Activated naive CD4-positive, alpha-beta T cell treated with anti-CD3 and anti-CD28 coated beads, Interleukin-2, amount 50 U/mL, for 24 hours (primary cell): ENCODE data around the gene PIM1.

ENCODE experiments used
- H3K27ac Mint-ChIP-seq: one replicate; pipeline ENCODE4 v1.8.0; 2021; ENCODE audit warnings: mild to moderate bottlenecking, mixed read lengths
- H3K27me3 Mint-ChIP-seq: one replicate; pipeline ENCODE4 v1.8.0; 2021; ENCODE audit warnings: mixed read lengths
- H3K36me3 Mint-ChIP-seq: one replicate; pipeline ENCODE4 v1.8.0; 2021; ENCODE audit warnings: mixed read lengths
- H3K4me1 Mint-ChIP-seq: one replicate; pipeline ENCODE4 v1.8.0; 2021; ENCODE audit warnings: mixed read lengths
- H3K4me3 Mint-ChIP-seq: one replicate; pipeline ENCODE4 v1.8.0; 2021; ENCODE audit warnings: mild to moderate bottlenecking, mixed read lengths
- H3K9me3 Mint-ChIP-seq: one replicate; pipeline ENCODE4 v1.8.0; 2021; ENCODE audit warnings: mixed read lengths

The PIM1 gene

DNA sequence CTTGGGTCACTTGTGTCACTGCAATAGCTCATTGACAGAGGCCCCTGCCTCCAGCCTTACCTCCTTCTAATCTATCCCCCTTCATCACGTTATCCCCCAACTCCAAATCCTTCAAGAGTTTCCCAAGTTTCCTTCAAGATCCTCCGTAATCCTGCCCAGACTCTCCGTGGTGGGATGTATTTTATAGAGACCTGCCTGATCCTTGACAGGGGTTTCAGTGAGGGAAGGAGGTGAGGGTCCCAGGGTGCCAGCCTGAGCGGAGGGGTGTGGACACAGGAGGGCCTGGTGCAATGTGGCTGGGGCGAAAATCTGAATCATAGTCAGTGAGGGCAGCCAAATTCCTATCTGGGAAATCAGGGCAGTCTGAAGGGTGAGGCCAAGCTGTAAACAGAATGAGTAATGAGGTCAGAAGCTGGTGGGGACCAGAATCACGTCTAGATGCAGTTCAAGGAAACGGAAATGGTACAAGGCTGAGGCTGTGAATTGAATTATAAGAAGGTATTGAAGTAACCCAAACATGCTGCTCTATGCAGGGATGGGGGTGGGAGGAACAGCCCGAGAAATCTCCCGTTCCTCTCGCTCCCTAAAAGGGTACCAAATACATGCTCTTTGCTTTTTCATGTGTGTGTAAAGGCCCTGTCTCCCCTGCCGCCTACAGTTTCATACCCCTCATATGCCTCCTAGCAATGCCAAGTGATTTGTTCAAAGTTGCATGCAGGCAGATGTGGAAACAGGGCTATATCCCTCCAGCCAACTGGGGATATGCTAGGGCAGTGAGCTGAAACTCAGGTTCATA is 35.4 kb upstream of the PIM1 start:
- Mint-ChIP-seq H3K27ac (no peak overlapping the region), H3K4me3 (no peak overlapping the region), H3K36me3 (no peaks in the 10 kb centered on the region), H3K4me1 (peaks cover 3% of the 10 kb centered on the region), H3K27me3 (no peaks in the 10 kb centered on the region), H3K9me3 (no peaks in the 10 kb centered on the region)

DNA sequence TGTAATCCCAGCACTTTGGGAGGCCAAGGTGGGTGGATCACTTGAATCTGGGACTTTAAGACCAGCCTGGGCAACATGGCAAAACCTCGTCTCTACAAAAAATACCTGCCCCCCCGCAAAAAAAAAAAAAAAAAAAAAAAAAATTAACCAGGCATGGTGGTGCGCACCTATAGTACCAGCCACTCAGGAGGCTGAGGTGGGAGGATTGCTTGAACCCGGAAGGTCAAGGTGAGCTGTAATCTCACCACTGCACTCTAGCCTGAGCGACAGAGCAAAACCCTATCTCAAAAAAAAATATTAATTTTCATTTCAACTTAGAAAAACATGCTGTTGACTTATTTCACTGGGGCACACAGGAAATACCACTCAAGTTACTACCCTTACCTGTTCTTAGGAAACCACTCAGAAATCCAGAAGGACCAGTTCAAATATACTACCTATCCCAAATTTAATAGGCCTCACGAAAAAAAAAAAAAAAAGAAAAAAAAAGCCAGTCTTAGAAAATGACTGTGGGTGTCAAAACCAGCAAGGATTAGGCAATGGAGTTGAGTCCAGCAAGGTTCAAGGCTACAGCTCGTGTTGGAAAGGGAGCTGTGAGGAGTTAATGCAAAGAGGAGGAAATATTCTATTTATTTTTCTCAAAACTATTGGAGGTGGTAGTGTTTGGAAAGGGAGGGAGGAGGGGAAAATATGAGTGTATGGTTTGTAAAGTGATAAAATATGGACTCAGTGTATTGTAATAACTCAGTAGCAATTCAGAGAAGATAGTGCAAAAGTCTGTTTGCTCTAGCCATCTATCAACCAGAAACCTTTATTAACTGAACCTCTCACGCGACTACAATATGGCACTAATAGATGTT is 33.9 kb upstream of the PIM1 start:
- H3K27ac Mint-ChIP-seq, result no peak overlapping the region
- H3K4me3 Mint-ChIP-seq, result no peak overlapping the region
- H3K36me3 Mint-ChIP-seq, result no peaks in the 10 kb centered on the region
- no peaks in the 10 kb centered on the region for H3K9me3 Mint-ChIP-seq
- H3K4me1 Mint-ChIP-seq, result peaks cover 3% of the 10 kb centered on the region
- H3K27me3 Mint-ChIP-seq, result no peaks in the 10 kb centered on the region

DNA sequence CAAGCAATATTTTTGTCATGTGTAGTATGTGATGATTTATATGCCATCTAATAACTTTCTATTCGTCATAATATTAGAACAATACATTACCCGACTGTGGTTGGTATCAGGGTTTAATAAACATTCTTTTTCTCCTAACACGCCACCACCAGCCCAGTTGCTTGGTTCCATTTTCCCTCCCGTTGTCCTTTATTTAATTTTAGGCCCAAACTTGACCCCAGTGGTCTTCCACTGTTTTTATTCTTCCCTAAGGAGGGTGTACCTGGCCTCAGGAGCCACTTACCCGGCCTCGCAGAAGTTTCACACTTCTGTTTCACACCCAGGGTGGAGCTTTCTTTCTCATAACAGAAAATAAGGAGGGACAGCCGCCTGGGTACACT is 33.1 kb upstream of the PIM1 start:
- Mint-ChIP-seq H3K4me3 (no peak overlapping the region), H3K27ac (no peak overlapping the region), H3K36me3 (no peaks in the 10 kb centered on the region), H3K27me3 (no peaks in the 10 kb centered on the region), H3K4me1 (peaks cover 7% of the 10 kb centered on the region), H3K9me3 (no peaks in the 10 kb centered on the region)

DNA sequence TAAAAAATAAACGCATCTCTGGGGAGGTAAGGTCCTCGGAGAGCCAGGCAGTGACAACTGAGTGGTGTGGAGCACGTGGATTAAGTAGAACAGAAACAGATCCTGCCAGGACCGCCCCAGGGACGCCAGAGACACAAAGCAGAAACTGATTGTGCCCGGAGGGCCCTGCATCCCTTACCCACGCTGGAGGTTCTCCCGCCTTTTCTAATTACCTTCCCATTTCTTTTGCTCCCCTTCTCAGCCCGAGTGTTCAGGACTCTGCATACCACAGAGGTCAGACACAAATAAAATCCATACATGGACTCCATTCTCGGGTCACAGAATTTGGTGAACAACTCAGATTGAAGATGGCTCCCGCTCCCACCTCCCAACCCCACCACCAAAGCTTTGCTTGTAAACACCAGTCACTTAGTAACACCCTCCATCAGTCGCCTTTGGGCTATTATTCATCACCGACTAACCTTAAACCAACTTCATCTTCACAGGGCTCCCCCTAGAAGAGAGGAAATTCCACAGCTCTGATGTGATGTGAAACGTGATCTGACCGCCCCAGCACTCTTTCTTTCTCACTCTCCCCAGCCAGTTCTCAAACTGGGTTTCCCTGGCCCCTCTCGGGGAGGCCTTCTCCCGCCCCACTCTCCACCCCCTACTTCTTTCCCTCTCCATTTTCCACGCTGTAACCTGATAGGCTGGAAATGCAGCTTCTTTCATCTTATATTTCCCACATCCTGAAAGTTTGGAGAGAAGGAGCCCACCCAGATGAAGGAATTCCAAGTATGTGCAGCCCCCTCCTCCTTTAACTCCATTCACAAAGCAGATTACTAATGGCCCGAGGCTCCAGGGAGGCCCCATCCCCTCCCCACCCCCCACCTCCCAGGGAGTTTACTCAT is 32.5 kb upstream of the PIM1 start:
- peaks cover 7% of the 10 kb centered on the region for H3K4me1 Mint-ChIP-seq
- H3K27ac Mint-ChIP-seq, result no peak overlapping the region
- no peaks in the 10 kb centered on the region for H3K9me3 Mint-ChIP-seq
- H3K4me3 Mint-ChIP-seq, result no peak overlapping the region
- no peaks in the 10 kb centered on the region for H3K27me3 Mint-ChIP-seq
- no peaks in the 10 kb centered on the region for H3K36me3 Mint-ChIP-seq

DNA sequence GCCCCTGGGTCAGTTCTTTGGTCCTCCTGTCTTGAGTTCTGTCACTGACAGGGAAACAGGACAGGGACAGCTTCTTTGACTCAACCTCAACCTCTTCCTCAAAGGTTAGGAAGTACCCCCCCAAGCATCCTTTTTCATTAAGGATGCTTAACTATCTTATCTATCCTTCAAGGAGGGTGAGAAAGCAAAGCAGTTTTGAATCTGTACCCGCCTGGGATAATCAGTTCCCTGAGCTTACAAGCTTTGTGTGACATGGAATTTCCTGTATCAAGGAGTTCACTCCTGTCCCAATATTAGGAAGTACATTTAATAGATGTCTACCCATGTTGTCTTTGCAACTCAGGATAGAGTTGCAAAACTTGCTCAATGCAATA is 31.1 kb upstream of the PIM1 start:
- Mint-ChIP-seq H3K27ac (no peak overlapping the region), H3K4me3 (no peak overlapping the region), H3K27me3 (no peaks in the 10 kb centered on the region), H3K36me3 (no peaks in the 10 kb centered on the region), H3K9me3 (no peaks in the 10 kb centered on the region), H3K4me1 (peaks cover 7% of the 10 kb centered on the region)

DNA sequence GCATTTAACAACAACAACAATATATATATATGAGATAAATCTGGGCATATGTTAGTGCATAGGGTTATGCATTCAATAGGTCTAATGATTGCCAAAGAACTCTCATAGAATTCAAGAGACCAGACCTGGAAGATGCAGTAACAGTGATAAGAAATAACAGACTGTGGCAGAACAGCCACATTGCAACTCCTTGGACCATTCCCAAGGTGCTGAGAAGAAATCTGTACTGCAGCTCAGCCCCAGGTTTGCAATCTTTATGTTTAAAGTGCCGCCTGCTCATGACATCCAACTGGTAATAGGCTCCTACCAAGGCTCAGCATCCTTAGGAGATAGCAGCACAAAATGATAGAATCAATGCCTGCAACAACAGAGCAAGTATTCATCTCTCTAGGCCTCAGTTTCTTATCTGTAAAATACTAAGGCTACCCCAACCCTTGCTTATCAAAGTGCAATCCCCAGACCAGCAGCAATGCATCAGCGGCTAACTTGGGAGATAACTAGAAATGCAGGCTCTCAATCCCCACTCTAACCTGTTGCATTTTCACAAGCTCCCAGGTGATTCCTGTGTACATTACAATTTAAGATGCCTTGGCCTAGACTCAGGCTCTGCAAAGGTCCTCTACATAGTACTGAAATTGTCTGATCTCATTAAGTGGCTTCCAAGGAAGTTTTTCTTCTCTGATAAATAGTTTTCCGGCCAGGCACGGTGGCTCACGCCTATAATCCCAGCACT is 30.6 kb upstream of the PIM1 start:
- no peaks in the 10 kb centered on the region for H3K27me3 Mint-ChIP-seq
- no peaks in the 10 kb centered on the region for H3K9me3 Mint-ChIP-seq
- peaks cover 7% of the 10 kb centered on the region for H3K4me1 Mint-ChIP-seq
- no peak overlapping the region for H3K27ac Mint-ChIP-seq
- no peak overlapping the region for H3K4me3 Mint-ChIP-seq
- no peaks in the 10 kb centered on the region for H3K36me3 Mint-ChIP-seq

DNA sequence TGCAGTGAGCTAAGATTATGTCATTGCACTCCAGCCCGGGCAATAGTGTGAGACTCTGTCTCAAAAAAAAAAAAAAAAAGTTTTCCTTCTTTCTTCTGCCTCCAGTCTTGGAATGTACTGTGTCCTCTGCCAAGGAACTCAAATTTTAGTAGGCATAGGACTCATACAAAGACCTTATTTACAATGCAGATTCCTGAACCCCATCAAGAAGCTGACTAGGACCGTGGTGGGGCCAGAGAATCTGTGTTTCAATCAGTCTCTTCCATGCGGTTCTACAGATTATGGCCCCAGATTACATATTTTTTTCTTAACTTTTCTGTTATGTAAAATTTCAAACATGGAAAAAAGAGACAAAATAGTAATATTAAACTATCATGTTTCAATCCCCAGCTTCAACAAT is 29.8 kb upstream of the PIM1 start:
- Mint-ChIP-seq H3K27ac (no peak overlapping the region), H3K4me1 (peaks cover 7% of the 10 kb centered on the region), H3K4me3 (no peak overlapping the region), H3K9me3 (no peaks in the 10 kb centered on the region), H3K27me3 (no peaks in the 10 kb centered on the region), H3K36me3 (no peaks in the 10 kb centered on the region)

DNA sequence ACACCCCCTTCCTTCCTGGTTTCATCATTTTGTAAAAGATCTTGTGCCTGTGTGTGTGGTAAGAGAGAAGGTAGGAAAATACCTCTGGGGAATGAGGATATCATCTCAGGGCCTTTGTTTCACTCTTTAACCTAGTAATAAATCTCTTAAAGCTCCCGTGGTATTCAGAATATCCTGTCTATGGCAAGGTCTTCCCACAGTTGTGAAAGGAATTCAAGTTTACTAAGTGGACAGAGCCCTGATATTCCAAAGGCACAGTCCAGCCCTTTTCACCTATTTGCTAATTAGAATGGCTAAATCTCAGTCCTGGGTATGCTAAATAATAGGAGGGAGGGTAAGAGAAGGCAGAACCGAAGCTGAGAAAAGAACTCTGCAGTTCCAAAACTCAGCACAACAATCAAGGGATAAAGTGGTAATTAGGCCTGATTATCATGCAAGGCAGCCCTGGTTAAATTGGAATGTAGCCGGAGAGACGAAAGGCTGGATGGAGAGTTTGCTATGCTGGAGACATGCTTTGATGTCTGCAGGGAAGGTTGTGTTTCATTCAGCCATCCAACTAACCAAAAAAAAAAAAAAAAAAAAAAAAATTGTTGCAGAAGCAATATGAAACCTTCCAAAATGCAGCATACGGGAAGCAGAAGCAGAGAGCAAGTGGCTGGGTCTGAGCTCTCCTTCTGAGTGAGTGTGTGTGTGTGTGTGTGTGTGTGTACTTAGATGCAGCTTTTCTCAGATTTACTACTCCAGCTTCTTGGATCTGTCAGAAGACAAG is 28.5 kb upstream of the PIM1 start:
- H3K27ac Mint-ChIP-seq, result no peak overlapping the region
- no peaks in the 10 kb centered on the region for H3K27me3 Mint-ChIP-seq
- no peaks in the 10 kb centered on the region for H3K36me3 Mint-ChIP-seq
- H3K9me3 Mint-ChIP-seq, result no peaks in the 10 kb centered on the region
- no peak overlapping the region for H3K4me3 Mint-ChIP-seq
- H3K4me1 Mint-ChIP-seq, result peaks cover 7% of the 10 kb centered on the region

DNA sequence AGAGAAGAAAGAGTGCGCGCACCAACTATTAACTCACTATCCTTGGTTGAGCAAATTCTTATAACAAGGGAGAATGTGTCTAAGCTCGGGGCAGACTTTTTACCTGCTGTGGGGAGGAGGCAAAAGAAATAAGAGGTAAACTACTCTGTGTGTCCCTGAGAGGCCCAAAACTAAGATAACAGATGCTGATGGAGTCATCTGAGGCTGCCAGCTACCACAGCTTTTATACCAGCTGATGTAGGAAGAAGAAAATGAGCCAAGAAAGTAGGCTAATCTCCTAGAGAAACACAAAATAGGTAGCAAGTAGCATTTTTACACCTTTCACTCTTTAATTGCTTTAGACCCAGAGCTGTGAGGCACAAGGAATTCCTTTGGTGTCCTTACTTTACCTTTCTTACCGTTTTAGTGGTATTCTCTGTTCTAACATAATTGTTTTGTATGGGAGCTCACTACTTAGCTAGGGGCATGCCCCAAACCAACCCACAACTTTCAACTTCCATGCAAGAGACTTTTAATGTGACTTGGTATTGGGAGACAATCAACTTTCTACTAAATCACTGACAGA is 27.8 kb upstream of the PIM1 start:
- Mint-ChIP-seq H3K36me3 (no peaks in the 10 kb centered on the region), H3K4me1 (peaks cover 7% of the 10 kb centered on the region), H3K9me3 (no peaks in the 10 kb centered on the region), H3K4me3 (no peak overlapping the region), H3K27me3 (no peaks in the 10 kb centered on the region), H3K27ac (no peak overlapping the region)

DNA sequence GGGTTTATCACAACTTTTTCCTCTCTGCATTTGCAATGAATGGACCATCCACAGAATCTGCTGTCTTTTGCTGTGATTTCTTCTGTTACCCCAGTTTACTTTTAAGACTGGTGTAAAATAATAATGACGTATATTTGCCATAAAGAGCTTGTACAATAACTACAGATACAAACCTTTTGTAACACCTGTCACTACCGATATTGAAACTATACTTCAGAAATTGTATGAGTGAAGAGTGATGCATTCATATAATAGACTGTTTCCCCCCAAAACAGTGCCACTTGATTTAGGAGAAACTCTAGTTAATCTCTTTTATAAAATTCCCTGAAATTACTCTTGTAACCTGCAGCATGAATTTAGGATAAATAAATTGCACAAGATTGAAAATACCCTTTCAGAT is 26.4 kb upstream of the PIM1 start:
- Mint-ChIP-seq H3K27ac (no peak overlapping the region), H3K36me3 (no peaks in the 10 kb centered on the region), H3K4me3 (no peak overlapping the region), H3K9me3 (no peaks in the 10 kb centered on the region), H3K4me1 (peaks cover 4% of the 10 kb centered on the region), H3K27me3 (no peaks in the 10 kb centered on the region)

DNA sequence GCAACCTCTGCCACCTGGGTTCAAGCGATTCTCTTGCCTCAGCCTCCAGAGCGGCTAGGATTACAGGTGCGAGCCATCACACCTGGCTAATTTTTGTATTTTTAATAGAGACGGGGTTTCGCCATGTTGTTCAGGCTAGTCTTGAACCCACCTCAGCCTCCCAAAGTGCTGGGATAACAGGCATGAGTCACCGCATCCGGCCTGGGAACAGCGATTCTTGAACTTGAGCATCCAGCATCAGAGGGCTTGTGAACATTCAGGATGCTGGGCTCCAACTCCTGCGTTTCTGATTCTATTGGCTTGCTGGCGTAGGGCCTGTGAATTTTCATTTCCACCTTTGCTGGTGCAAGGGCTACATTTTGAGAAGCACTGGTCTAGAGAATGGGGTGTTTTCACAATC is 24.5 kb upstream of the PIM1 start:
- Mint-ChIP-seq H3K9me3 (no peaks in the 10 kb centered on the region), H3K27me3 (no peaks in the 10 kb centered on the region), H3K4me1 (peaks cover 9% of the 10 kb centered on the region), H3K4me3 (no peak overlapping the region), H3K36me3 (no peaks in the 10 kb centered on the region), H3K27ac (no peak overlapping the region)

DNA sequence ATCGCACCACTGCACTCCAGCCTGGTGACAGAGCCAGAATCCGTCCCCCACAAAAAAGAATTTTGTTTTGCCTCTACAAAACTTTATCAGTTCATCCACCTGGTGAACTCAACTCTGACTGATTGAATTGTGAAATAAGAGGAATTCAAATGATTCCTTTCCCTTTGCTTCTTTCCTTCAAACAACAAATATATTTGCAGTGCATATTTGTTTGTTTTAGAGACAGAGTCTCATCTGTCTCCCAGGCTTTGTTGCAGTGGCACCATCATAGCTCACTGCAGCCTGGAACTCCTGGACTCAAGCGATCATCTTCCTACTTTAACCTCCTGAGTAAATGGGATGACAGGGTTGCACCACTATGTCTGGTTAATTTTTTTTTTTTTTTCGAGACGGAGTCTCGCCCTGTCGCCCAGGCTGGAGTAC is 23.2 kb upstream of the PIM1 start:
- H3K27me3 Mint-ChIP-seq, result no peaks in the 10 kb centered on the region
- H3K9me3 Mint-ChIP-seq, result no peaks in the 10 kb centered on the region
- no peak overlapping the region for H3K4me3 Mint-ChIP-seq
- H3K36me3 Mint-ChIP-seq, result no peaks in the 10 kb centered on the region
- H3K27ac Mint-ChIP-seq, result no peak overlapping the region
- H3K4me1 Mint-ChIP-seq, result peaks cover 4% of the 10 kb centered on the region

DNA sequence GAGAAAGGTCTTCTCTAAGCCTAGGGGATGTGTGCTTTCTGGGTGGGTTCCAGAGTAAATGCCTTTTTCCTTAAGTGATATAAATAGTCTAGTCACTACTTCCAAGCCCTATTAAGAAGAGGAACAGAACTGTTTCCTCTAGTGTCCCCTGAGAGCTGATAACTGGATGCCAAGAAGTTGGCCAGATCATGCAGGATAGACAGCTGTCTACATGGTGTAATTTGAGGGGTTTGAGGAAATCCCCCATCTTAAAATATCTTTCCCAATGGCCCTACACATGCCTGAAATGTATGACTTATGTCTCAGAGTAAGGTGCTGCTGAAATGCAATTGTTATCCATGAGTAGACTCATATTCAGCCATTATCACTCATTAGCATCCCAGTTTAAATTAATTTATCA is 20.2 kb upstream of the PIM1 start:
- Mint-ChIP-seq H3K27ac (no peak overlapping the region), H3K36me3 (no peaks in the 10 kb centered on the region), H3K9me3 (no peaks in the 10 kb centered on the region), H3K4me3 (no peak overlapping the region), H3K27me3 (no peaks in the 10 kb centered on the region), H3K4me1 (peaks cover 5% of the 10 kb centered on the region)

DNA sequence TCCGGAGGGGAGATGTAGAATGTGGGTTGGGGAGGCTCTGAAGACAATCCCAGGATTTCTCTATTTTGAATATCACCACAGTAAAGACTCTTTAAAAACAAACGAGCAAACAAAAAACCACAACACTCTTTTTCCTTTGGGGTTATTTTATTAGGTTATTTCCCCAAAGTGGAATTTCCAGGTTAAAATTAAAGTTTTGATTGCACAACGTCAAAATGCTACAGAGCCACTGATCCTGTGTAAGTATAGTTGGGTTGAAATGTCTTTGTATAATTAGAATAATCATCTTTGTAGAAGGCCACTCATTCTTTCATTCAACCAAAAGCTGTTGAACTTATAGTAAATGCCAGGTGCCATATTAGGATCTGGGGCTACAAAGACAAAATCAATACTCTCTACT is 19.6 kb upstream of the PIM1 start:
- H3K9me3 Mint-ChIP-seq, result no peaks in the 10 kb centered on the region
- no peak overlapping the region for H3K27ac Mint-ChIP-seq
- H3K27me3 Mint-ChIP-seq, result no peaks in the 10 kb centered on the region
- H3K4me1 Mint-ChIP-seq, result peaks cover 10% of the 10 kb centered on the region
- H3K36me3 Mint-ChIP-seq, result no peaks in the 10 kb centered on the region
- no peak overlapping the region for H3K4me3 Mint-ChIP-seq
